K562 (cell line): Measurements from ENCODE around the gene BBLN. TPM values are rescaled to one million over a fixed set of nuclear protein-coding genes. Genes with fewer than 3 reads are reported as not detected.

Source experiments
- CBX3 ChIP-seq, 2 experiments: IDR thresholded peaks; 1 replicate in 1 of 2; 2 replicates in 1 of 2; pipeline ENCODE4 v1.6.1; 2012; ENCODE audit warnings: inconsistent platforms in 2 of 2, low read length in 2 of 2, borderline replicate concordance in 1 of 2, control low read depth in 1 of 2
- GABPB1 ChIP-seq: sonication (generic); formaldehyde crosslinking; IDR thresholded peaks from 2 replicates; pipeline ENCODE4 v1.8.0; 2022; ENCODE audit warnings: mild to moderate bottlenecking, missing genetic modification reagents
- KAT8 ChIP-seq: fragments of 450-650 bp; IDR thresholded peaks from 2 replicates; pipeline ENCODE4 v1.6.1; 2016; ENCODE audit warnings: low read depth, mild to moderate bottlenecking
- KLF1 ChIP-seq: fragments of 450-650 bp; IDR thresholded peaks from 2 replicates; pipeline ENCODE4 v1.6.1; 2016; ENCODE audit warnings: missing genetic modification characterization, missing compliant biosample characterization
- MTA1 ChIP-seq: fragments of 450-650 bp; IDR thresholded peaks from 2 replicates; pipeline ENCODE4 v1.6.1; 2017; ENCODE audit warnings: borderline replicate concordance
- NRF1 ChIP-seq, 2 experiments: fragments of 450-650 bp; IDR thresholded peaks in 1 of 2; conservative IDR thresholded peaks in 1 of 2; 2 replicates each; pipeline ENCODE4 v1.6.1; 2014; ENCODE audit warnings: mild to moderate bottlenecking in 2 of 2
- SMAD4 ChIP-seq: fragments of 250-450 bp; sonication (Bioruptor Pico); conservative IDR thresholded peaks from 2 replicates; pipeline ENCODE4 v1.8.0; 2021; ENCODE audit warnings: inconsistent platforms, mild to moderate bottlenecking, moderate library complexity
- SMARCA4 ChIP-seq: fragments of 450-650 bp; IDR thresholded peaks from 2 replicates; pipeline ENCODE4 v1.6.1; 2016
- SP1 ChIP-seq: sonication (generic); formaldehyde crosslinking; IDR thresholded peaks from 2 replicates; pipeline ENCODE4 v1.8.1; 2022; ENCODE audit warnings: mild to moderate bottlenecking, missing genetic modification reagents
- TSHZ1 ChIP-seq: fragments of 250-450 bp; sonication (Bioruptor Pico); IDR thresholded peaks from 2 replicates; pipeline ENCODE4 v1.4.0; 2020; ENCODE audit warnings: mild to moderate bottlenecking, moderate library complexity
- polyA plus RNA-seq, 8 experiments: library from polyadenylated mRNA; depleted of rRNA in 4 of 8; stranded (reverse) in 5 of 8; unstranded in 3 of 8; fragments of >200 nt; fragmentation: Nextera tagmentation in 2 of 8; fragmentation: Illumina TruSeq in 1 of 8; extraction: Ambion mirVana in 2 of 8; extraction: Trizol in 1 of 8; gene quantifications; 2 replicates each; pipeline versions ENCODE4 v1.2.1 to v1.2.3, GENCODE V29; 2011 to 2014; ENCODE audit warnings: inconsistent platforms in 1 of 8, missing spikeins in 1 of 8
- total RNA-seq, 7 experiments: library from RNA; depleted of rRNA in 6 of 7; stranded (reverse); fragments of >200 nt in 6 of 7; fragmentation: Illumina TruSeq in 2 of 7; extraction: Trizol in 2 of 7; gene quantifications; 2 replicates each; pipeline versions ENCODE4 v1.2.1 to v1.2.3, GENCODE V29; 2011 to 2021; ENCODE audit warnings: low replicate concordance in 1 of 7
- TF ChIP-seq, protein P1 (sequence below): sonication (generic); formaldehyde crosslinking; IDR thresholded peaks from 2 replicates; pipeline ENCODE4 v1.8.0; 2022; ENCODE audit warnings: missing genetic modification reagents, mild to moderate bottlenecking, moderate library complexity, borderline replicate concordance
- TF ChIP-seq, protein P2 (sequence below): sonication (generic); formaldehyde crosslinking; IDR thresholded peaks from 2 replicates; pipeline ENCODE4 v1.8.0; 2022; ENCODE audit warnings: mild to moderate bottlenecking, missing genetic modification reagents
- TF ChIP-seq, protein P3 (sequence below): sonication (generic); formaldehyde crosslinking; IDR thresholded peaks from 2 replicates; pipeline ENCODE4 v1.8.0; 2022; ENCODE audit warnings: missing genetic modification reagents, mild to moderate bottlenecking, borderline replicate concordance

BBLN gene
- total and polyA plus RNA-seq, 9 of the 15 experiments (the other 6 are each of a cell fraction or from before 2014, with no cell fraction given): 4.2 to 331 (median 87.1) TPM

GRCh38 chr9:128150594-128151308 is 9.3 kb upstream of the BBLN start (continued):
- TF ChIP-seq CBX3 (IDR thresholded peaks at IDR 0.05; ENCODE audit: borderline replicate concordance in 1 of 2, low read length in 2 of 2) (peak in 1 of 2 experiments; percentile 82; a peak in 1 of 3 replicates), MTA1 (peak; percentile 38; the same call in 1 of the 2 replicates), SMAD4 (CRISPR knock-in tag) (peak; percentile 45), NRF1 (conservative IDR thresholded peaks at IDR 0.05 in 1 of 2, IDR thresholded peaks at IDR 0.05 in 1 of 2) (peak; percentile 85 to 87), GABPB1 (no peak), SP1 (CRISPR knock-in tag) (no peak), KLF1 (tag) (peak; percentile 46; the same call in 1 of the 2 replicates), TSHZ1 (no peak), SMARCA4 (no peak), KAT8 (no peak)
- TF ChIP-seq, protein P1, sequence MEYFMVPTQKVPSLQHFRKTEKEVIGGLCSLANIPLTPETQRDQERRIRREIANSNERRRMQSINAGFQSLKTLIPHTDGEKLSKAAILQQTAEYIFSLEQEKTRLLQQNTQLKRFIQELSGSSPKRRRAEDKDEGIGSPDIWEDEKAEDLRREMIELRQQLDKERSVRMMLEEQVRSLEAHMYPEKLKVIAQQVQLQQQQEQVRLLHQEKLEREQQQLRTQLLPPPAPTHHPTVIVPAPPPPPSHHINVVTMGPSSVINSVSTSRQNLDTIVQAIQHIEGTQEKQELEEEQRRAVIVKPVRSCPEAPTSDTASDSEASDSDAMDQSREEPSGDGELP (CRISPR knock-in tag): no peak
- TF ChIP-seq, protein P2, sequence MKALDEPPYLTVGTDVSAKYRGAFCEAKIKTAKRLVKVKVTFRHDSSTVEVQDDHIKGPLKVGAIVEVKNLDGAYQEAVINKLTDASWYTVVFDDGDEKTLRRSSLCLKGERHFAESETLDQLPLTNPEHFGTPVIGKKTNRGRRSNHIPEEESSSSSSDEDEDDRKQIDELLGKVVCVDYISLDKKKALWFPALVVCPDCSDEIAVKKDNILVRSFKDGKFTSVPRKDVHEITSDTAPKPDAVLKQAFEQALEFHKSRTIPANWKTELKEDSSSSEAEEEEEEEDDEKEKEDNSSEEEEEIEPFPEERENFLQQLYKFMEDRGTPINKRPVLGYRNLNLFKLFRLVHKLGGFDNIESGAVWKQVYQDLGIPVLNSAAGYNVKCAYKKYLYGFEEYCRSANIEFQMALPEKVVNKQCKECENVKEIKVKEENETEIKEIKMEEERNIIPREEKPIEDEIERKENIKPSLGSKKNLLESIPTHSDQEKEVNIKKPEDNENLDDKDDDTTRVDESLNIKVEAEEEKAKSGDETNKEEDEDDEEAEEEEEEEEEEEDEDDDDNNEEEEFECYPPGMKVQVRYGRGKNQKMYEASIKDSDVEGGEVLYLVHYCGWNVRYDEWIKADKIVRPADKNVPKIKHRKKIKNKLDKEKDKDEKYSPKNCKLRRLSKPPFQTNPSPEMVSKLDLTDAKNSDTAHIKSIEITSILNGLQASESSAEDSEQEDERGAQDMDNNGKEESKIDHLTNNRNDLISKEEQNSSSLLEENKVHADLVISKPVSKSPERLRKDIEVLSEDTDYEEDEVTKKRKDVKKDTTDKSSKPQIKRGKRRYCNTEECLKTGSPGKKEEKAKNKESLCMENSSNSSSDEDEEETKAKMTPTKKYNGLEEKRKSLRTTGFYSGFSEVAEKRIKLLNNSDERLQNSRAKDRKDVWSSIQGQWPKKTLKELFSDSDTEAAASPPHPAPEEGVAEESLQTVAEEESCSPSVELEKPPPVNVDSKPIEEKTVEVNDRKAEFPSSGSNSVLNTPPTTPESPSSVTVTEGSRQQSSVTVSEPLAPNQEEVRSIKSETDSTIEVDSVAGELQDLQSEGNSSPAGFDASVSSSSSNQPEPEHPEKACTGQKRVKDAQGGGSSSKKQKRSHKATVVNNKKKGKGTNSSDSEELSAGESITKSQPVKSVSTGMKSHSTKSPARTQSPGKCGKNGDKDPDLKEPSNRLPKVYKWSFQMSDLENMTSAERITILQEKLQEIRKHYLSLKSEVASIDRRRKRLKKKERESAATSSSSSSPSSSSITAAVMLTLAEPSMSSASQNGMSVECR (CRISPR knock-in tag): no peak
- TF ChIP-seq, protein P3, sequence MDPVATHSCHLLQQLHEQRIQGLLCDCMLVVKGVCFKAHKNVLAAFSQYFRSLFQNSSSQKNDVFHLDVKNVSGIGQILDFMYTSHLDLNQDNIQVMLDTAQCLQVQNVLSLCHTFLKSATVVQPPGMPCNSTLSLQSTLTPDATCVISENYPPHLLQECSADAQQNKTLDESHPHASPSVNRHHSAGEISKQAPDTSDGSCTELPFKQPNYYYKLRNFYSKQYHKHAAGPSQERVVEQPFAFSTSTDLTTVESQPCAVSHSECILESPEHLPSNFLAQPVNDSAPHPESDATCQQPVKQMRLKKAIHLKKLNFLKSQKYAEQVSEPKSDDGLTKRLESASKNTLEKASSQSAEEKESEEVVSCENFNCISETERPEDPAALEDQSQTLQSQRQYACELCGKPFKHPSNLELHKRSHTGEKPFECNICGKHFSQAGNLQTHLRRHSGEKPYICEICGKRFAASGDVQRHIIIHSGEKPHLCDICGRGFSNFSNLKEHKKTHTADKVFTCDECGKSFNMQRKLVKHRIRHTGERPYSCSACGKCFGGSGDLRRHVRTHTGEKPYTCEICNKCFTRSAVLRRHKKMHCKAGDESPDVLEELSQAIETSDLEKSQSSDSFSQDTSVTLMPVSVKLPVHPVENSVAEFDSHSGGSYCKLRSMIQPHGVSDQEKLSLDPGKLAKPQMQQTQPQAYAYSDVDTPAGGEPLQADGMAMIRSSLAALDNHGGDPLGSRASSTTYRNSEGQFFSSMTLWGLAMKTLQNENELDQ (CRISPR knock-in tag): no peak
